HG03095 (cell line): ENCODE data around the gene ZFAND3.

Experiments
- ATAC-seq: cut with Tn5 transposase; IDR thresholded peaks from one replicate; pipeline ENCODE4 v1.9.1; 2021; ENCODE audit warnings: moderate library complexity; ENCODE audit not compliant: unreplicated experiment

The ZFAND3 gene

GRCh38 chr6:38161754-38162492, 342.4 kb downstream of the ZFAND3 start:
- ATAC-seq, result no peak

DNA sequence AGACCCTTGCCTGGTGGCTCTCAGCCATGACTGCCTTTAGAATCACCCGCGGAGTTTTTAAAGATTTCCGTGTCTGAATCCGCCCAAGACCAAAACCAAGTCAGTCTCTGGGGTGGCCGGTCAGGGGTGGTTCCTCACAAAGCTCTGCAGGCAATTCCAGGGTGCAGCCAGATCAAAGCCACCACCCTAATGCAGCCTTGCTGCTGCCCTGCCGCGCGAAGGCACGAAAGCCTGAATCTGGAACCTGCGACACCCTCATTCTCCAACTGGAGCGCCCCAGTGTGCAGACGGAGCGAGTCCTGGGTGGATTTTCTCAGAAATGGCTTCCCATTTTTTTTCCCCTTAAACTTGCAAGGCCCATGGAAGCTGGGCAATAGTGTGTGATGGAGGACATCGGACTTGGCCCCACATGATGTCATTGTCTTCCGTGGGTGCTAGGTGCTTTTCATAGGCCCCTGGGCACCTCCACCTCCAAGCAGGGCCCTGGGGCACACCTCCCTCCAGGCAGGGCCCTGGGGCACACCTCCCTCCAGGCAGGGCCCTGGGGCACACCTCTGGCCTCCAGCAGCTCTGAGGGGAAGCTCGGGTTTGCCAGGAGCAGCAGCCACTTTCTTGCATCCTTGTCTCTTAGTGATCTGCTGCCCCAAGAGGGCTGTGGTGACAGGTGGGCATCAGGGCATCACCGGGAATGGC, 343.1 kb downstream of the ZFAND3 start:
- no peak for ATAC-seq

GRCh38 chr6:38163186-38164130, 343.9 kb downstream of the ZFAND3 start:
- no peak for ATAC-seq

GRCh38 chr6:38164131-38164481, 344.6 kb downstream of the ZFAND3 start:
- ATAC-seq, result no peak

- no peak for ATAC-seq
Observed at GRCh38 chr6:38164671-38165108, 345.2 kb downstream of the ZFAND3 start.

- no peak for ATAC-seq
Observed at GRCh38 chr6:38166411-38167240, 347.1 kb downstream of the ZFAND3 start.

DNA sequence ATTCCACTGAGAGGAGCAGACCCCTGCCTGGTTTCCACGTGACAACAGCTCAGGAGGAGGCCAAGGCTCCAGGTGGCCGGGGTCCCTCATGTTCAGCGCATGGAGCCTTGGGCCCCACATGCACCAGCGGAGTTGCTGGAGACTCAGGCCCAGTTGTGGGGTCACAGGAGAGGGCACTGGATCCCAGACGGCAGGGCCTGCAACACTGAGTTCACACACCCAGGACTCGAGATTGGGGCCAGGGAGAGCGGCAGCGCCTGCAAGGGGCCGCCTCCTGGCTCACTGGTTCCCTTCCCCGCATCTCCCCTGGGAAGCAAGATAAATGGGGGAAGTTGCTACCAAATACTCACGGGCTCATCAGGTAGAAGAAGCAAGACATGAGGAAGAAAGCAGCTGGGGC, 348.1 kb downstream of the ZFAND3 start:
- no peak for ATAC-seq

DNA sequence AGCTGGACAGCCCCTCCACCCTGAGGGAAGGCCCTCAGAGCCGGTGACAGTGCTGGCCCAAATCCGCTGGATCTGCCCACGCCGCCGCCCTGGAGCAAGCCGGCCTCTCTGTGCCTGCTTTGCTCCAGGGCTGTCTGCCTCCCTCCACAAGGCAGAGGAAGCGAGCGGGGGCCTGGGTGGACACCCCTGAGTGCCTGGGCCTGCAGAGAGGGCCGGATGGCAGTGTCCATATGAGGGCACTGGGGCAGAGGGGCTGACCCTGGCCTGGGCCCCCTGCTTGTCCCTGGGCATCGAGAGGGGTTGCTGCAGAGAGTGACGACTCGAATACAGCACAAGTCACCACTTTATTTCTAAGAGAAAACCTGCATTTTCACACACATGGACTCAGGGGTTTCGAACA, 348.6 kb downstream of the ZFAND3 start:
- no peak for ATAC-seq

DNA sequence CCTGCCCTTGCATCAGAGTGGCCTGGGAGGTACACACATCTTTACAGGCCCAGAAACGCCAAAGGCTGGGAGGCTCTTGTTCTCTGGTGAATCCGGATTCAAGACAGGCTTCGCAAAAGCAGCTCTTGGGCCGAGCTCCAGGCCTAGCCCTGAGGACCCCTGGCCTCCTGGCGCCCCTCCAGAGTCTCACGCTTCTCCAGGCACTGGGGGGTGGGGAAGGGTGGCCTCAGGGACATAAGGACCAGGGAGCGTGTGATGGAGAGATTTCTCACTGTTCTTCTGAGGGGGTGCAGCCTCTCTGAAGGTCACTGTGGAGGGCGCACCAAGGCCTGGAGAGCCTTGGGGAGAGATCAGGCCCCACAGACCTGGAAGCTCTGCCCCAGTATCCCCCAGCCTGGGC, 349.2 kb downstream of the ZFAND3 start:
- no peak for ATAC-seq

- no peak for ATAC-seq
Observed at GRCh38 chr6:38169221-38169976, 349.9 kb downstream of the ZFAND3 start.

DNA sequence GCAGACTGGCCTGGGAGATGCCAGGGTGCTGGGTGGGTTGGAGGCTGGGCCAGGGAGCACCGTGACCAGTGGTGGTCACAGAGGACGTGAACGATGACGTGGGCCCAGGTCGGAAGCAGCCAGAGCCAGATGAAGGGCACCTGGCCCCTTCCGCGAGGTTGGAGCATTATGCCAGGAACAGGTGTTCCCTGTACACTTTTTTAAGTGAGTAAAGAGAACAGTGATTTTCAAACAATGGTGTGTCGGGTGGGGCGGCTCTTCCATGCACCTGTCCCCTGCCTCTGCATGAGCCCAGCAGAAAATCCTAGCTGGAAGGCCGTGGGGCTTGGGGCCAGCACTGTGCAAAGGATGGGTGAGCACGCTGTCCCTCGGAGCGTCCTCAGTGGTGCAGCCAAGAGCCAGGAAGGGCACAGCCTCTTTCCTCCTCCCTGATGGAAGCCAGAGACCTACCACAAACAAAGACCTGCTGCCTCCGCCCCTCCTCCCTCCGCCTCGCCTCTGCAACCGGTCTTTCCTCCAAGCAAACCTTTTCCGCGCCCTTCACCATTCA, 350.5 kb downstream of the ZFAND3 start:
- no peak for ATAC-seq

DNA sequence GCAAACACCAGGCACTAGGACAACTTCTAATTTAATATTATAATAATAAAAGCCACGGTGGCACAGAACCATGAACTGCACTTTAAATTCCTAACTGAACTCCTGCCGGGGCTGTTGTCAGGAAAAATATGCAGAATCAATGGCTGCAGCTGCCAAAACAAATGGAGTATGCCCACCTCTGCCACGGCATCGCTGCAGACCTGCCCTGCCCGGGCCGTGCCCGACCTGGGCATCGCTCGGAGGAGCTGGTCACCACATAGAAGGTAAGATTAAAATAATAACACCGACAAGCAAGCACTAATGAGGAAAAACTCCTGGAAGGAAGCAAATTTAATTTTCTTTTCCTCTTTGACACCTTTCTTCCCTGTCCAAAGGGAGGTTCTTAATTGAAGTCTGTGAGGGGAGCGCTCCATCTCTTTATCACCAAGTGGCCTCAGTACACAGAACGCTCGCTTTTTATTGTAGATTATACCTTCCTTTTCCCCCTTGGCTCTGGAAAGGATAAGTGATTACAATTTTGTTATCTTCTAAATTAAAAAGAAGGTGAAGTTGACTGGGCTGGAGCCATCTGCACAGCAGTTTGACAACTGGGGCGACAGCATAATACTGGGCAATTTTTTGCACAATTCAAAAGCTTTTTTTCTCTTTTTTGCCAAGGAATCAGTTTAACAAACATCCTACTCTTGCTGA, 351.3 kb downstream of the ZFAND3 start:
- ATAC-seq, result no peak

- ATAC-seq, result no peak
Observed at GRCh38 chr6:38171997-38172738, 352.6 kb downstream of the ZFAND3 start.

GRCh38 chr6:38172739-38173410, 353.3 kb downstream of the ZFAND3 start:
- no peak for ATAC-seq

DNA sequence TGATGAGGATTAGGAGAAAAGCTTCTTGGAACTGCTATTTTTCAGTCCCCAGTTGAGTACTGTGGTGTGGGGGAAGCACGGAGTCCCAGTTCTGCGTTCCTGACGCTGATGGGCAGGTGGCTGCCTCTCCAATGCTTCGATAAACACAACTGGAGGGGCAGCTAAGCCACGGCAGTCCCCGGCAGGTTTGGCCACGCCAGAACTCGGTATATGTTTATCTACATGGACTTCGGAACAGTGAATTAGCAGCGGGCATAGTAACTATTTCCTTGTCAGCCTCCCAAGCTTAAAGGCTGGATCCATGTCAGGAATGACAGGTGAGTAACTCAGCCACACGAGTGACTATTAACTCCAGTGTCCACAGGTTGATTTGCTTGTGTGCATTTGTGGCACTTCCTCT, 354.4 kb downstream of the ZFAND3 start:
- no peak for ATAC-seq

- no peak for ATAC-seq
Observed at GRCh38 chr6:38174315-38174714, 354.8 kb downstream of the ZFAND3 start.

- ATAC-seq, result no peak
Observed at GRCh38 chr6:38174806-38175495, 355.4 kb downstream of the ZFAND3 start.
